Measurements from ENCODE around the gene MND1. TPM values are rescaled to one million over a fixed set of nuclear protein-coding genes. Genes with fewer than 3 reads are reported as not detected.

The MND1 gene
- 10 to 100 TPM; 29.1 to 31.8 TPM for total RNA-seq

GRCh38 chr4:153344131-153345011, at the start of gene MND1:
MND1 (plus strand) TSS chr4:153344688; CDS start chr4:153344738, 50 bp downstream.
- H3K4me3 Mint-ChIP-seq, result peak within 1 kb of the TSS; percentile 96
- ATAC-seq (ENCODE audit: low read depth), result peak; percentile 93
- POLR2A ChIA-PET, result interaction anchor here (0.6 to 4.4 kb wide), 8 partner anchors 10 to 299 kb away, joined by 3 to 32 read pairs (median 8); partner anchors contain the start of gene TMEM131L
- peak within 1 kb of the TSS; percentile 93 for H3K27ac Mint-ChIP-seq
- peaks cover 34% of the 10 kb centered on the region for H3K4me1 Mint-ChIP-seq
- peaks cover 10% of the 10 kb centered on the region for H3K36me3 Mint-ChIP-seq
- DNase-seq, result peak; percentile 97
- H3K27me3 Mint-ChIP-seq, result peaks cover 20% of the 10 kb centered on the region
- H3K9me3 Mint-ChIP-seq, result no peaks in the 10 kb centered on the region

- H3K27ac Mint-ChIP-seq, result no peak overlapping the region
- POLR2A ChIA-PET, result no interaction called here
- no peak overlapping the region for H3K4me3 Mint-ChIP-seq
- ATAC-seq (ENCODE audit: low read depth) (no peak), DNase-seq (no peak)
- peaks cover 8% of the 10 kb centered on the region for H3K9me3 Mint-ChIP-seq
- peaks cover 8% of the 10 kb centered on the region for H3K27me3 Mint-ChIP-seq
- peaks cover 6% of the 10 kb centered on the region for H3K36me3 Mint-ChIP-seq
- no peaks in the 10 kb centered on the region for H3K4me1 Mint-ChIP-seq
Measured at GRCh38 chr4:153295131-153295755, 49.2 kb upstream of the MND1 start.

DNA sequence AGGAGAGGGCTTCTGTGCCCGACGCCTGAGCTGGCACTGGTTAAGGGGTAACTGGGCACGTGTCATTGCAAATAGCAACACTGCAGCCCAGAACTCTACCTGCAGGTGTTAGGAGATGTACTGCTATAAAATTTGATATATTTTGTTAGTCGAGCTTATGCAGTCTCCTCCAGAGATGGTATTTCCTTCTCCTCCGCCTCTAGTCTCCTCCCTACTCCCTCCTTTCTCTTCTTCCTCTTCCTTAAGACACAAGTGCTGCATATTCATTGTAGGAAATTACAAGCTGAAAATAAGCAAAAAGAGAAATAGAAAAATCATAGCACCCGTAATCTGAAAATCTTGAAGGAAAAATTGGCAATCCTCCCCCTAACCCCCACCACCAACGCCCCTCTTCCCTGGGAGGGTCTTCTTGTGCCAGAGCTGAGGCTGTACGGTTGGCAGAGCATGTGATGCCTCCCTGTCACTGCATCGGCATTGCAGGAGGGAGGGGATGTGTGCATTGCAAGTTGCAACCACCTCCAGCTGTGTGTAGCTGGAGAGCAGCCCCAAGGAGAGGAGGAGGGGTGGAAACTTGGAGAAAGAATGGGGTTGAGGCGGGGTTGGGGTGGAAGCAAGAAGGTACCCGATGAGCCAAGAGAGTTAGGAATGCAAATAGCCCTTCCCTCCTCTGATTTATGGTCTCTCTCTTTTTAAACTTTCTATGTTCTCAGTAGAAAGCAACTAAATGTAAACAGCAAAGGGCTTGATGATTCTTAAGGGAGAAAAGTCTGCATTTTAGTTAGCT, 48.3 kb upstream of the MND1 start:
- no peak overlapping the region for H3K4me3 Mint-ChIP-seq
- no peaks in the 10 kb centered on the region for H3K4me1 Mint-ChIP-seq
- H3K27me3 Mint-ChIP-seq, result peaks cover 6% of the 10 kb centered on the region
- H3K36me3 Mint-ChIP-seq, result peaks cover 6% of the 10 kb centered on the region
- peaks cover 9% of the 10 kb centered on the region for H3K9me3 Mint-ChIP-seq
- POLR2A ChIA-PET, result no interaction called here
- H3K27ac Mint-ChIP-seq, result no peak overlapping the region
- no peak for ATAC-seq (ENCODE audit: low read depth)
- no peak for DNase-seq

GRCh38 chr4:153297116-153297515, 47.4 kb upstream of the MND1 start:
- no peaks in the 10 kb centered on the region for H3K4me1 Mint-ChIP-seq
- H3K4me3 Mint-ChIP-seq, result no peak overlapping the region
- POLR2A ChIA-PET, result no interaction called here
- DNase-seq (no peak), ATAC-seq (ENCODE audit: low read depth) (no peak)
- H3K36me3 Mint-ChIP-seq, result peaks cover 6% of the 10 kb centered on the region
- H3K27ac Mint-ChIP-seq, result no peak overlapping the region
- H3K9me3 Mint-ChIP-seq, result peaks cover 12% of the 10 kb centered on the region
- peaks cover 6% of the 10 kb centered on the region for H3K27me3 Mint-ChIP-seq

- ATAC-seq (ENCODE audit: low read depth) (no peak), DNase-seq (no peak)
- no peak overlapping the region for H3K4me3 Mint-ChIP-seq
- no peaks in the 10 kb centered on the region for H3K36me3 Mint-ChIP-seq
- H3K9me3 Mint-ChIP-seq, result peaks cover 4% of the 10 kb centered on the region
- POLR2A ChIA-PET, result no interaction called here
- H3K4me1 Mint-ChIP-seq, result no peaks in the 10 kb centered on the region
- H3K27me3 Mint-ChIP-seq, result peaks cover 3% of the 10 kb centered on the region
- no peak overlapping the region for H3K27ac Mint-ChIP-seq
Measured at GRCh38 chr4:153310793-153311192, 33.7 kb upstream of the MND1 start.

DNA sequence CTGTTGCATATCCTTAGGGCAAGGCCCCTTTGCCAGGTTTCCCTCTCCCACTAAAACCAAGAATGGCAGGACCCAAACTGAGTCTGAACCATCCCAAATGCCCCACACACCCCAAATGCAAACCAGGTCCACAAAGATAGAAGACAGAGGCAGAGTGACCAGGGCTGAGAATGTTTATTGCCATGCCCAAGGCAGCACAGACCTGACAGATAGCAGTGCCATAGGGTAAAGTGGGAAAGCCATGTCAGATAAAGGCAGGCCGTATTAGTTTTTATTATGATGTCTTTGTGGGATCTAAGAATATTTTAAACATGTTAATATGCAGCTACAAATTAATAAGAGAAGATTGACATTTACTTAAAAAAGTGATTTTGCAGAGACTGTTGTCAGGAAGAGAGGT, 29.6 kb upstream of the MND1 start:
- Mint-ChIP-seq H3K4me1 (no peaks in the 10 kb centered on the region), H3K4me3 (no peak overlapping the region), H3K36me3 (no peaks in the 10 kb centered on the region), H3K27ac (no peak overlapping the region), H3K27me3 (peaks cover 6% of the 10 kb centered on the region), H3K9me3 (peaks cover 3% of the 10 kb centered on the region)
- no peak for ATAC-seq (ENCODE audit: low read depth)
- DNase-seq, result no peak
- POLR2A ChIA-PET, result no interaction called here

DNA sequence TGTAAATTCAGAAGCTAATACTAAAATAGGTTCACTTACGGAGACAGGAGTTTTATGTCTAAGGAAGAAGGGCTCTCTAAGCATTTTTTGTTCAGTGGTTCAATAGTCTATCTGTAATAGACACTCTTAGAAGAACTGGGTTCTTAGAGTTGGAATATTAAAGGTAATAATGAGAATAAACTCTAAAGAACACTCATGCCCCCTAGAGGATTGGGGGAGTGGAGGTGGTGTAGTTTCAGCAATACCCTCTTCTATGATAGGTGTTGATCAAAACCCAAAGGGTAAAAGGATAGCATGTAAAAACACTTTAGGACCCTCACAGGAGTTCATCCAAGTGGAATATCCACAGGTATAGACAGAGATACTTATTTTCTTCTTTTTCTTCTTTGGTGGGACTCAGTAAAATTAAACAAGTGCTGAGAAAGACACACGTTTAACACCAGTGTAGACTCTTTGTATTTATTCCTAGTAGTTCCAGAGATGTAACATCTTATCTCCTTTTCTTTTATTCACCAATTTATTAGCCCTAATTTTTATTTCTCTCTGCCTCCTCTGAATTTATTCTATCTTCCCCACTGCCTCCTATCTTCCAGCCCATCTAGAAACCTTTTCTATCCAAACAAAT, 25.7 kb upstream of the MND1 start:
- H3K4me3 Mint-ChIP-seq, result no peak overlapping the region
- H3K36me3 Mint-ChIP-seq, result no peaks in the 10 kb centered on the region
- peaks cover 15% of the 10 kb centered on the region for H3K27me3 Mint-ChIP-seq
- POLR2A ChIA-PET, result no interaction called here
- H3K27ac Mint-ChIP-seq, result no peak overlapping the region
- no peaks in the 10 kb centered on the region for H3K4me1 Mint-ChIP-seq
- ATAC-seq (ENCODE audit: low read depth), result no peak
- no peaks in the 10 kb centered on the region for H3K9me3 Mint-ChIP-seq
- DNase-seq, result no peak

DNA sequence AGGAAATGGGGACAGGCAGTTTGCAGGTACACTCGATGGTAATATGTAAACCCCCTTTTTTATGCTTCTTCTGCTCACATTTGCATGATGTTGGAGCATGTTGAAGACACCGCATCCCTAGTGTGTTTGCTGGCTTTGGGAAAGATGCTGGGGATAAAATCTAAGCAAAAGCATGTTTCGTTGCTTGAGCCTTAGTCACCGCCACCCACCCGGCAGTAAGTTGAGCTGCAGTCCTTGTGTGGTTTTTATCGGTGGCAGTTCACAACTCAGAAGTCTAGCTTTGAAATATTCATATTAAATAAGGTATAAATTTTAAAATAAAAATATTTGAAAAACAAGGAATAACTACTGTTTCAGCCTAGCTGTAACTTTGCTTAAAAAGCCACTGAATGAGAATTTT, 21.7 kb upstream of the MND1 start:
- H3K36me3 Mint-ChIP-seq, result no peaks in the 10 kb centered on the region
- H3K4me3 Mint-ChIP-seq, result no peak overlapping the region
- peaks cover 24% of the 10 kb centered on the region for H3K27me3 Mint-ChIP-seq
- no peak overlapping the region for H3K27ac Mint-ChIP-seq
- POLR2A ChIA-PET, result no interaction called here
- no peaks in the 10 kb centered on the region for H3K9me3 Mint-ChIP-seq
- ATAC-seq (ENCODE audit: low read depth) (no peak), DNase-seq (no peak)
- no peaks in the 10 kb centered on the region for H3K4me1 Mint-ChIP-seq

GRCh38 chr4:153324046-153324445, 20.4 kb upstream of the MND1 start:
- ATAC-seq (ENCODE audit: low read depth), result no peak
- no peaks in the 10 kb centered on the region for H3K36me3 Mint-ChIP-seq
- DNase-seq, result no peak
- H3K9me3 Mint-ChIP-seq, result no peaks in the 10 kb centered on the region
- no peaks in the 10 kb centered on the region for H3K4me1 Mint-ChIP-seq
- no peak overlapping the region for H3K4me3 Mint-ChIP-seq
- POLR2A ChIA-PET, result no interaction called here
- no peak overlapping the region for H3K27ac Mint-ChIP-seq
- H3K27me3 Mint-ChIP-seq, result peaks cover 23% of the 10 kb centered on the region

GRCh38 chr4:153325558-153325957, 18.9 kb upstream of the MND1 start:
- ATAC-seq (ENCODE audit: low read depth), result no peak
- Mint-ChIP-seq H3K4me1 (no peaks in the 10 kb centered on the region), H3K36me3 (no peaks in the 10 kb centered on the region), H3K27me3 (peaks cover 20% of the 10 kb centered on the region), H3K9me3 (no peaks in the 10 kb centered on the region), H3K27ac (no peak overlapping the region), H3K4me3 (no peak overlapping the region)
- DNase-seq, result no peak
- POLR2A ChIA-PET, result no interaction called here

- DNase-seq (no peak), ATAC-seq (ENCODE audit: low read depth) (no peak)
- POLR2A ChIA-PET, result no interaction called here
- peaks cover 21% of the 10 kb centered on the region for H3K27me3 Mint-ChIP-seq
- H3K4me1 Mint-ChIP-seq, result no peaks in the 10 kb centered on the region
- H3K27ac Mint-ChIP-seq, result no peak overlapping the region
- H3K36me3 Mint-ChIP-seq, result no peaks in the 10 kb centered on the region
- no peaks in the 10 kb centered on the region for H3K9me3 Mint-ChIP-seq
- H3K4me3 Mint-ChIP-seq, result no peak overlapping the region
Measured at GRCh38 chr4:153326513-153326912, 18.0 kb upstream of the MND1 start.

DNA sequence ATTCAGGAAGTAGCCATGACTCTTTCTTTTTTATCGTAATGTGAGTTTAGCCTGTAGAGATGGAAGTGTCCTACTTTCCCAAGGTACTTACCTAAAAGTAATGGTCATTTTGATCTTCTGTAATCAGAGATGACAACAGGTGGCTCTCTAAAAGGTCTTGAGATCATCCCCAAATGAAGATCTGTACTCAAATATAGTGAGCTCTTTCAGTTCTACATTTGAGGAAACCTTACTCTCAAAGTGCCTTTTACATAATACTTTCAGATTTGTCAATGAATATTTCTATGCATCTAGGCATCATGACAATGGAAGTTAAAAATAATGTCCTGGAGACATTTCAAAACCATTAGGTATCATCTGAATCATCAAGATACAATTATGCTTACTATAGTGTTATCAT, 17.2 kb upstream of the MND1 start:
- H3K27ac Mint-ChIP-seq, result no peak overlapping the region
- H3K9me3 Mint-ChIP-seq, result no peaks in the 10 kb centered on the region
- no peak for ATAC-seq (ENCODE audit: low read depth)
- POLR2A ChIA-PET, result no interaction called here
- H3K4me1 Mint-ChIP-seq, result no peaks in the 10 kb centered on the region
- no peak for DNase-seq
- H3K36me3 Mint-ChIP-seq, result no peaks in the 10 kb centered on the region
- H3K4me3 Mint-ChIP-seq, result no peak overlapping the region
- peaks cover 19% of the 10 kb centered on the region for H3K27me3 Mint-ChIP-seq

DNA sequence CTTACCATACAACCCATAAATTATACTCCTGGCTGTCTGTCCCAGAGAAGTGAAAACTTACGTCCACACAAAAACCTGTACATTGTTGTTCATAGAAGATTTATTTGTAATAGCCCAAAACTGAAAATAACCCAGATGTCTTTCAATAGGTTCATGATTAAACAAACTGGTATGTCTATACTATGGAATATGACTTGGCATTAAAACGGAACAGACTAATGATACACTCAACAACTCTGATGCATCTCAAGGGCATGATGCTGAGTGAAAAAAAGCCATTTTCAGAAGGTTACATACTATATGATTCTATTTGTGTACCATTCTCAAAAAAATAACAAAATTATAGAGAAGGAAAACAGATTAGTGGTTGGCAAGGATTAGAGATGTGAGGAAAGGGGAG, 11.6 kb upstream of the MND1 start:
- Mint-ChIP-seq H3K36me3 (no peaks in the 10 kb centered on the region), H3K4me1 (peaks cover 4% of the 10 kb centered on the region), H3K9me3 (no peaks in the 10 kb centered on the region), H3K4me3 (no peak overlapping the region), H3K27me3 (peaks cover 13% of the 10 kb centered on the region), H3K27ac (no peak overlapping the region)
- DNase-seq (no peak), ATAC-seq (ENCODE audit: low read depth) (no peak)
- POLR2A ChIA-PET, result no interaction called here

Measured in activated naive CD8-positive, alpha-beta T cell treated with anti-CD3 and anti-CD28 coated beads, Interleukin-2, amount 10 ng/mL, durations not matched to agents 7 days and 5 days (primary cell).